NCI-H2029 treated with DMSO at 0.1 percent for 48 hours (cell line): Measurements from ENCODE around the gene DNAJC5.

ENCODE experiments used
- DNase-seq: peaks from one replicate; lab custom pipeline; 2025; lab: John Stamatoyannopoulos, UW

Gene DNAJC5

DNA sequence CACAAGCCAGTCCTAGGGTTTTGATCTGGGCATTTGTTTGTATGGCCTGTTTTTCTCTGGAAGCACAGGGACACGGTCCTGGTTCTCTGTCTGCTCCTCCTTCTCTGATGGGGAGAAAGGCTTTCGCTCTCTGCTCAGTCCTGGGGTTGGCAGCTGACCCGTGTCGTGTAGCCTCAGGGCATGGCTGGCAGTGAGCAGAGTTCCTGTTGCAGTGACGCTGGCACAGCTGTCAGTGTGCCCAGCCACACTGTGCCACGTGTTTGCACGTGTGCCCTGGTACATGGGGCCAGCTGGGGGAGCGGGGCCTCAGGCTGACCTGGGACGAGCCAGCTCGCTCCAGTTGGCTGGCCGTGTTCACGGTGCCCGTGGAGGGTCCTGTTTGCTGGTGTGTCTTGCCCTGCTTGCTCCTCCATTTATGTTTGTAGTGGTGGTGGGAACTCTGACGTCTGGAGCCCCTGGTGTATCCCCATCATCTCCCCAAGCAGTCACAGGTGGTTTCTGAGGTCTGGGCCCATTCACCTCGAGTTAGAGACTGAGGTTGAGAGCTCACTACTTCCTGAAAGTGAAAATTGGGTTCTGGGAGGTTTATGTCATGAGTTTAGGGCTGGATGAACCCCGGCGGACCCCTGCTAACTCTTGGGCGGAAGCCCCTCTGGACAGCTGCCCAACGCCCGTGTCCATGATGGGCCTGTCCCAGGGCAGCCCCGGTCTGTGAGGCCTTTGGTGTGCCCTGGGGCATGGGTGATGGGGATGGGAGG, 10.2 kb upstream of the DNAJC5 start:
- no peak for DNase-seq

DNA sequence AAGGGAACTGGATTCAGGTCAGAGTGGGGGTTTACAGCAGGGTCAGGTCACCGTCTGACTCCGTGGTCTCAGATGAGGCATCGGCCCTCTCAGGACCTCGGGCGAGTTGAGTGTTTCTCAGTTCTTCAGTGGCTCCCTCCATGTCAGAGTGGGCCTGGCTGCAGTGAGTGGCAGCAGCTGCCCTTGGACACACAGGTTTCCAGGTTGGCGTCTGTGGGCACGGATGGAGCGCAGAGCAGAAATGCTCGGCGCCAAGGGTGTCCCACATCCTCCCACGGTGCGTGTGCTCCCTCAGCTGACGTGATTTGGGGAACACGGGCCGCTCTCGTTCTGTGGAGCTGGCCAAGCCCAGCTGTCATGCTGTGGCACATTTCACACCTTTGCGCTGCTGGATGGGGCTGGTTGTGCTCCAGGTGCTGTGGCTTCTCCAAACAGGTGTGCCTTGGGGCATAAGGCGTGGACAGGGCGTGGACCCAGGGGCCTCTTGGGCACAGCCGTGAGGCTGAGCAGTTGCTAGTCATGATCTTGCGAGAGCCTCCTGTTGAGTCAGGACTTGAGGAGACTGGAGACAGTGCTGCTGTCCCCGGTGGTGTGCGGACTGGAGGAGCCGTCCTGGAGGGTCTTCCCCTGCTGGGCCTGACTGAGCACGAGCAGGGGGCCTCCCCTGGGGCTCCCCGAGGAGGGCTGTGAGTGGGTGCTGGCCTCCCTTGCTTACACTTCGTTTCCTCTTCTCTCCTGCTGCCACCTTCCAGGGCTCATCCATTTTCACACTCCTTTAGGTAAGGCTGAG, 9.5 kb upstream of the DNAJC5 start:
- no peak for DNase-seq

DNA sequence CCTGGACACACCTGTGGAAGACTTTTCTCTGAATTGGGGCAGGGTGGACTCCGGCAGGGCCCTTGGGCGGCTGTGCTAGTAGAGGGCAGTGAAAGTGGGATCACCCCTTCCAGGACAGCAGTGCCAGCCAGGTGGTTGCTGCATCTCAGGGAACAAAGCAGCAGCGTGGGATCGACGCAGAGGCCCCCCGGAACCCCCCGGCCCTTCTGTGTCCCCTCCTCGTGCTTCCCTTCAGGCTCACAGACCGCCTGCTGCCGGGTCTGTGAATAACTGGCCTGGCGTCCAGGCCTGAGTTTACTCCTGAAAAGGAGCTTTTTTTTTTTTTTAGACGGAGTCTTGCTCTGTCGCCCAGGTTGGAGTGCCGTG, 8.9 kb upstream of the DNAJC5 start:
- no peak for DNase-seq

GRCh38 chr20:63886921-63887320, 8.0 kb upstream of the DNAJC5 start:
- no peak for DNase-seq

DNA sequence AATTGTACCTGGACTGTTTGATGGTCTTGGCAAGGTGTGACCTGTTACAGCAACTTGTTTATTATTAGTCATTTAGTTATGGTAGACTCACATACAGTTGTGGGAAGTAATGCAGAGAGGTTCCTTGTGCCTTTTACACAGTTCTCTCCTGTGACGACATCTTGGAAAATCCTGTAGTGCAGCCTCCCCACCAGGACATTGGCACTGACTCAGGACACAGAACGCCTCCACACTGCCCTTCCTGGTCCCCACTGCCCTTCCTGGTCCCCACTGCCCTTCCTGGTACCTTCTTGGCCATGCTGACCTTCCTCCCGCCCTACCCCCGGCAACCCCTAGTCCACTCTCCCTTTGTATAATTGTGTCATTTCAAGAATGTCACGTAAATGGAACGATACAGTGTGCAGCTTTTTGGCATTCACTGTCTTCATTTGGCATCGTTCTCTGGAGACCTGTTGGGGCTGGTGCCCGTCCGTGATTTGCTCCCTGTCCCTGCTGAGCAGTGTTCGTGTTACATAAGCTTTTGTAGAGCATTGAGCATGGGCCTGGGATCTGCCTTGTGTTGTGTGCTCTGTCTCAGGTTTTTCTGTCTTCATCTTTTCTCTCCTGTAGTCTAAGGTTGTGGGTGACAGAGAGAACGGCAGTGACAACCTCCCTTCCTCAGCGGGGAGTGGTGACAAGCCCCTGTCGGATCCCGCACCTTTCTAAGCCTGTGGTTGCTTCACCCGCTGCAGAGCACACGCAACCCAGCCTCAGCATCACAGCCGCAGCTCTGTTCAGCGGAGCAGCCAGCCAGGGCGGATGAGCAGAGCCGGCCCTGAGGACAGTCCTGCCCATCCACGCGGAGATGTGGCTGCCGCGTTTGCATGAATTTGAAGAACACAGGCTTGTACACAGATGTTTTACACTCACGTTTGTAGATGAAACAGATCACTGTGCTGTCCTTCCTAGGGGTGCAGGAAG, 5.4 kb upstream of the DNAJC5 start:
- DNase-seq: no peak

- no peak for DNase-seq
Measured at GRCh38 chr20:63890201-63890576, 4.7 kb upstream of the DNAJC5 start.

GRCh38 chr20:63890616-63891015, 4.3 kb upstream of the DNAJC5 start:
- DNase-seq: no peak

GRCh38 chr20:63891061-63892002, 3.6 kb upstream of the DNAJC5 start:
- DNase-seq: no peak

- no peak for DNase-seq
Measured at GRCh38 chr20:63892402-63892801, 2.5 kb upstream of the DNAJC5 start.

GRCh38 chr20:63893999-63894357, 948 bp upstream of the DNAJC5 start:
- no peak for DNase-seq

- no peak for DNase-seq
Measured at GRCh38 chr20:63895202-63895951, 451 bp downstream of the DNAJC5 start.

DNA sequence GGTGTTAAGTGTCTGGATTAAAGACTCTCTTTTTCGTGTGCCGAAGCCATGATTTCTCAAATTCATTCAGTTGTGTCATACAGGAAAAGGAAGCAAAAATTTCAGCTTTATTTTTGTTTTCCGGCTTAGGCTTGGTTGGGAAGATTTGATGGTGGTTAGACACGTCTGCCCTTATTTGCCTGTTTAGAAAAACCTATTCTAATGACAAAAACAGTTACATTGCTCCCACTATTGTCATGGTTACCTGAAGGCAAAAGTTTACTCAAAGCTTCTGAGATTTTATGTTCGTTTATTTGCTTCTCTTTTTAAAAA, 982 bp downstream of the DNAJC5 start:
- no peak for DNase-seq

DNA sequence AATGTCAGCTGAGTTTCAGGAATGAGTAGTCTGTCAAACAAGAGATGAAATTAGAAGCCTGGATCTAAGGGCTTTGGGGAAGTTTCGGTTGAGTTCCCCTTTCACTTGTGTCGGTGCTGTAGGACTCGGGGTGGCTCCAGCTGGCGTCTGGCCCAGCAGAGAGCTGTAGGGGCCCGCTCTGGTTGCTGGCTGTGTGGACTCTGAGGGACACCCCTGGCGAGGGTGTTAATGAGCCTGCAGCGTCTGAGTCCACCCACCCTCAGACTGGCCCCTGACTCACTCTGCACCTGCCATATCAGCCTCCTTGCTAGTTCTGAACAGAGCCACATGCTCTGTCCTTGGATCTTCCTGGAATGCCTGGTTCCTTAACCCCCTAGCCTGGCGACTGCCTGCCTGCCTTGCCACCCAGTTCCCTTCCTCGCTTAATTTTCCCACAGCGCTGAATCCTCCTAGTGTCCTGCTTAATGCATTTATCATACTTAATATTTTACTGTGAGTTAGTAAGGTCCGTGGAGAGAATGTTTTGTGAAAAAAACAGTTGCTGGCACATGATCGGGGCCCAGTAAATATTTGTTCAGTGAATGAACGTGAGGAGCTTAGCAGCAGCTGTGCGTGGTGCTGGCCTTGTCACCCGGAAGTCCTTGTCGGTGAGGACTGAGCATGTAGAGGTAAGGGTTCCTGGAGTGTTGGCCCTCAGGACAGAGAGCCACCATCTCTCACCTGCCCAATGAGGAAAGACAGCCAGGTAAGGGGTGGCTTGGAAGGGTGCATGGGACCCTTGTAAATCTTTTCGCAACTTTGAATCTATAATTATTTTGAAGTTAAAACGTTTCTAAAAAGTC, 1.6 kb downstream of the DNAJC5 start:
- peak; percentile 81 for DNase-seq

DNA sequence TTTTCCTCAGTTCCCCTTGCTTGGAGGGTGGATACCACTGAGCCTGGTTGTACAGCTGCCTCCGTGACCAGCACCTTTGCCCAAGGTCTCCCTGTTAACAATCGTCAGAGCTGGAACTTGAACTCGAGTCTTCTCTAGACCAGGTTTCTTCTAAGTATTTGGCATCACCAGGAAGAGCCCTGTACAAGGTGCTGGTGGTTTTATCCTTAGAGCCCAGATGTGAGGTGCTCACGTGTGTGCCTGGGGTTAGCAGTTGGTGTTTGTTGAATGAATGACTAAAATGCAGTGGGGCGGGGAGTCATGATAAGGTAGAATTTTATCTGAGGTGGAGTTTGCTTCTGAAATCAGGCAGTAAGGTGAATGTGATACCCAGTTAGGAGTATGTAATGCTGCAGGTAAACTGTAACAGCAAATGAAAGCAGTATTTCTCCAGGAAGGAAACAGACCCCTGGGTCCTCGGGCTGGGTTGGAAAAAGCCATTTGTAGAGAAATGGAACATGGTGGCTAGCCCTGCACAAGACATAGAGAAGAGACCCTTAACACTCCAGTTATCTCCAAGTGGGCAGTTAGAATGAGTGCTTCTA, 3.1 kb downstream of the DNAJC5 start:
- DNase-seq: no peak

GRCh38 chr20:63898882-63899558, 4.1 kb downstream of the DNAJC5 start:
- no peak for DNase-seq

DNA sequence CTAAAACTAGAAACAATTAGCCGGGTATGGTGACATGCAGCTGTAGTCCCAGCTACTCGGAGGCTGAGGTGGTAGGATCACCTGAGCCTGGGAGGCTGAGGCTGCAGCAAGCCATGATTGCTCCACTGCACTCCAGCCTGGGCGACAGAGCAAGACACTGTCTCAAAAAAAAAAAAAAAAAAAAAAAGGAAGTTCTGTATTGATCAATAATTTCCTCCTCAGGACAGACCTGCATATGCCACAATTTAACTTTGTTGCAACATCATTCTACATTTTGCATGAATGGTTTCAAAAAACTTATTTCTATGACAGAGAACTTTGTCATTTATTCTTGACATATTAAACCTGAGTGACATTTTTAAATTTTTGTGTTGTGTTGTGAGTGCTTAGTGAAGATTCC, 5.5 kb downstream of the DNAJC5 start:
- no peak for DNase-seq

GRCh38 chr20:63903796-63904561, 9.1 kb downstream of the DNAJC5 start:
- DNase-seq: no peak

- no peak for DNase-seq
Measured at GRCh38 chr20:63908008-63908682, 13.2 kb downstream of the DNAJC5 start.
